Parathyroid adenoma (tissue), 2 donors: ENCODE results near the gene PLEK2.

Experiments
- H2AFZ ChIP-seq: fragments of 300-600 bp; sonication (generic); one replicate; pipeline ENCODE4 v1.7.0; 2017; ENCODE audit warnings: antibody characterized with exemption, mild to moderate bottlenecking
- H3K27ac ChIP-seq: fragments of 300-600 bp; sonication (generic); one replicate; pipeline ENCODE4 v1.7.0; 2017
- H3K27me3 ChIP-seq: fragments of 300-600 bp; sonication (generic); one replicate; pipeline ENCODE4 v1.7.0; 2017; ENCODE audit warnings: low read length; ENCODE audit not compliant: control insufficient read depth, insufficient read depth
- H3K36me3 ChIP-seq: fragments of 300-600 bp; sonication (generic); one replicate; pipeline ENCODE4 v1.7.0; 2017; ENCODE audit warnings: low read length; ENCODE audit not compliant: control insufficient read depth, insufficient read depth
- H3K4me1 ChIP-seq: fragments of 300-600 bp; sonication (generic); one replicate; pipeline ENCODE4 v1.7.0; 2017; ENCODE audit warnings: control low read depth
- H3K4me2 ChIP-seq: fragments of 300-600 bp; sonication (generic); one replicate; pipeline ENCODE4 v1.7.0; 2017; ENCODE audit warnings: low read length
- H3K4me3 ChIP-seq: fragments of 300-600 bp; sonication (generic); one replicate; pipeline ENCODE4 v1.7.0; 2017; ENCODE audit warnings: low read depth, low read length
- H3K79me2 ChIP-seq: fragments of 300-600 bp; sonication (generic); one replicate; pipeline ENCODE4 v1.7.0; 2017; ENCODE audit warnings: control low read depth
- H3K9ac ChIP-seq: fragments of 300-600 bp; sonication (generic); one replicate; pipeline ENCODE4 v1.7.0; 2017; ENCODE audit warnings: mild to moderate bottlenecking
- H3K9me3 ChIP-seq: fragments of 300-600 bp; sonication (generic); one replicate; pipeline ENCODE4 v1.7.0; 2017; ENCODE audit warnings: low read length; ENCODE audit not compliant: control insufficient read depth
- TF ChIP-seq, protein P1 (sequence below): fragments of 300-600 bp; sonication (generic); IDR thresholded peaks from one replicate; pipeline ENCODE4 v1.7.0; 2017; ENCODE audit warnings: antibody characterized with exemption, mild to moderate bottlenecking
- donor health status: primary hyperparathyroidism.

The PLEK2 gene

DNA sequence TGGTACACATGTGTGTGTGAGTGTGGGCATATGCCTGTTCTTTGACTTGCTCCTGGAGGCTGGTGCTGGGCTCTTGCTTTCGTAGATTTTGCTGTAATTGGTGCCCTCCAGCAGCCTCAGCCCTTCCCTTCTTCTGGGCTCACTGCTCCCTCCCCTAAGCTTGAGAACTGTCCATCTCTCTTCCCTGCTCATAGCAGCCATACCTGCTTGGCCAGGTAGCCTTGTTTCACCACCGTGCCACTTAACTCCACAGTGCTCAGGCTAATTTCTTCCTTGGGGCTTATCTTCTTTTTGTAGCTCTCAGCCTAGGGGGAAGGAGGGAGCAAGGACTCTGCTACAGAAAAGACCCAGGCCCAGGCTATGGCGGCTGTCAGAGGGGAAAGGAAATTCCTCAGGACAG is 19.8 kb downstream of the PLEK2 start:
- Histone ChIP-seq H3K27me3 (no peaks in the 10 kb centered on the region), H3K4me2 (no peak overlapping the region), H2AFZ (peak overlapping the region; percentile 58), H3K4me1 (peaks cover 19% of the 10 kb centered on the region), H3K9ac (no peak overlapping the region), H3K36me3 (no peaks in the 10 kb centered on the region), H3K4me3 (no peak overlapping the region), H3K27ac (no peak overlapping the region), H3K9me3 (no peaks in the 10 kb centered on the region), H3K79me2 (no peaks in the 10 kb centered on the region)
- TF ChIP-seq, protein P1, sequence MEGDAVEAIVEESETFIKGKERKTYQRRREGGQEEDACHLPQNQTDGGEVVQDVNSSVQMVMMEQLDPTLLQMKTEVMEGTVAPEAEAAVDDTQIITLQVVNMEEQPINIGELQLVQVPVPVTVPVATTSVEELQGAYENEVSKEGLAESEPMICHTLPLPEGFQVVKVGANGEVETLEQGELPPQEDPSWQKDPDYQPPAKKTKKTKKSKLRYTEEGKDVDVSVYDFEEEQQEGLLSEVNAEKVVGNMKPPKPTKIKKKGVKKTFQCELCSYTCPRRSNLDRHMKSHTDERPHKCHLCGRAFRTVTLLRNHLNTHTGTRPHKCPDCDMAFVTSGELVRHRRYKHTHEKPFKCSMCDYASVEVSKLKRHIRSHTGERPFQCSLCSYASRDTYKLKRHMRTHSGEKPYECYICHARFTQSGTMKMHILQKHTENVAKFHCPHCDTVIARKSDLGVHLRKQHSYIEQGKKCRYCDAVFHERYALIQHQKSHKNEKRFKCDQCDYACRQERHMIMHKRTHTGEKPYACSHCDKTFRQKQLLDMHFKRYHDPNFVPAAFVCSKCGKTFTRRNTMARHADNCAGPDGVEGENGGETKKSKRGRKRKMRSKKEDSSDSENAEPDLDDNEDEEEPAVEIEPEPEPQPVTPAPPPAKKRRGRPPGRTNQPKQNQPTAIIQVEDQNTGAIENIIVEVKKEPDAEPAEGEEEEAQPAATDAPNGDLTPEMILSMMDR = no peak

DNA sequence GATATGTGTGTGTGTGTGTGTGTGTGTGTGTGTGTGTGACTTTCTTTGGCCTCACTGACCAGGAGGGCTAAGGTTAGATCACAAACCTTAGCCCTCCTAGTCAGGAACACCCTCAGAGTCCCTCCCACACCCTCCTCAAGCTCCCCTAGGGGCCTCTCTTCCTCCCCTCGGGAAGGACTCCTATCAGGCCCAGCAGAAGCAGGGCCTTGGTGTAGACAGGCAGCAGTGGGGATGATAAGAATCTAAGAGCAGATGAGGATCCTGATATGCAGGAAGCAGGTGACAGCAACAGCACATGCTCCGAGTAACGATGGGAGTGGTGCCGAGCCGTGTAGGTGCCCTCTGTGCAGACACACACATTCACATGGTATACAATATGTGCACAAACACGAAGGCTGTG is 20.7 kb downstream of the PLEK2 start:
- TF ChIP-seq, protein P1 = no peak
- Histone ChIP-seq H3K4me3 (no peak overlapping the region), H3K36me3 (no peaks in the 10 kb centered on the region)

DNA sequence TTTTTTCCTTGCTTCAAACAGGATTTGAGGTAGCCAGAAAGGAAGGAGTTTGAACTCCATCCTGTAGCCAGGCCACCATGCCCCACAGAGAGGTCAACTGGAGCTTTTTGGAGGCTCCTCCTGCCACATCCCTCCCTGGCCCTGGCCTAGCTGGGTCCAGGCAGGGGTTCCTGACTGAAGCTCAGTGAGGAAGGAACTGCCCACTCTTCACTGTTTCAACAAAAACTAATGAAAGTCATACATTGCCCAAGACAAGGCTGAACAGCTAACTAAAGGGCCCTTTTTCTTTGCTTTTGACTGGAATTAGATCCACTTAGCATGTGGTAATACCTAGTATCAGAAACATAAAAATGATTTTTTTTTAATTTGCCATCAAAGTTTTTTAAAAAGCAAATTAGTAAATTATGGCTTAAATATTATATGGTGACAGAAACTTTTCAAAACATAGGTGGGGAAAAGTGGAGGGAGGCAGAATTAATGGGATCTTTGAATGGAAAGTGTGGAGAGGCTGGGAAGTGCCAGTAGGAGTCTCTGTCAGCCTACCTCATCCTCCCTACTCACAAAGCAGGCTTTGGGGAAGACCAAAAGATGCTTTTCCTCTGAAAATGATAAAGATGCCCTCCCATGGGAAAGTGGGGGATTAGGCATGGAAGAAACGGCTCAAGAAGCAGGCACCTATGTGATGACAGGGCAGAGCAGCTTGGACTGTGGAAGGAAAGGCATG is 22.0 kb downstream of the PLEK2 start:
- Histone ChIP-seq H3K9me3 (no peaks in the 10 kb centered on the region), H3K36me3 (no peaks in the 10 kb centered on the region), H2AFZ (no peak overlapping the region), H3K9ac (no peak overlapping the region), H3K79me2 (no peaks in the 10 kb centered on the region), H3K27me3 (no peaks in the 10 kb centered on the region), H3K27ac (no peak overlapping the region), H3K4me1 (peaks cover 19% of the 10 kb centered on the region), H3K4me2 (no peak overlapping the region), H3K4me3 (no peak overlapping the region)
- TF ChIP-seq, protein P1 = no peak

More for the DNA sequence above, 20.7 kb downstream of the PLEK2 start:
- Histone ChIP-seq H2AFZ (peak overlapping the region; percentile 58), H3K9ac (no peak overlapping the region), H3K79me2 (no peaks in the 10 kb centered on the region), H3K4me2 (peak overlapping the region; percentile 4), H3K27me3 (no peaks in the 10 kb centered on the region), H3K4me1 (peaks cover 19% of the 10 kb centered on the region), H3K9me3 (no peaks in the 10 kb centered on the region), H3K27ac (peak overlapping the region; percentile 48)

DNA sequence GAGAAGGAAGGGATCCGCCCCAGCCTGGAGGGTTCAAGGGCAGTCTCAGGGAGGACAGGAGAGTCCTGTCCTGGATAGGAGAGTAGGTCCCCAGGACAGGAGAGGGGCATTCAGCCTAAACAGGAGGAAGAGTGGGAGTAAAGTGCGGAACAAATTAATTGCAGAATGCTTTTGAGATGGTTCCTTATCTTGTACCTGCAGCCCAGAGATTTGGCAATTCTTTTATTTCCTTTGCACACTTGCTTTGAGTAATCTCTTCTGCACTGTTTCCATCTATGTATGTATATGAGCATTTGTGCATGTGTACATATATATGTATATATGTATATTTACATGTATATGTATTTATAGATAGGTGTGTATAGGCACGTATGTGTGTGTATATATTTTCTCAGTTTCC is 22.7 kb downstream of the PLEK2 start:
- Histone ChIP-seq H2AFZ (no peak overlapping the region), H3K9ac (no peak overlapping the region), H3K4me3 (no peak overlapping the region), H3K9me3 (no peaks in the 10 kb centered on the region), H3K4me2 (no peak overlapping the region), H3K79me2 (no peaks in the 10 kb centered on the region), H3K4me1 (peaks cover 19% of the 10 kb centered on the region), H3K36me3 (no peaks in the 10 kb centered on the region), H3K27me3 (no peaks in the 10 kb centered on the region), H3K27ac (no peak overlapping the region)
- TF ChIP-seq, protein P1 = no peak

DNA sequence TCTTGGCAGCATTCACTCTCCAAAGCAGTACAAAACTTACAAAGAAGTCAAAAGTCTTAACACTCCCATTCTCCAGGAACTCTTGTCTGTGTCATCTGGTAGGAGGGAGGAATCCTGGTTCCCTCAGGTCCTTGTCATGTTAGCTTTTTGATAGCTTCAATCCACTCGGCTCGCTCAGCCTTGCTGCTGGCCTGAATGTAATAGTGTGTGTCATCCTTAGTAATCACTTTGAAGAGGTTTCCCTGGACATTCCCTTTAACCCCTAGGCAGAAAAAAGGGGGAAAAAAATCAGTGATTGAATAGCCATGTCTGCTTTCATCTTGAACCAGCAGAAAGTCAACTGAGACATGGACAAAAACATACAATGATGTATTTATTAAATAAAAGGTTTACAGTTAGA is 24.8 kb downstream of the PLEK2 start:
- TF ChIP-seq, protein P1 = no peak
- Histone ChIP-seq H3K27ac (no peak overlapping the region), H3K79me2 (no peaks in the 10 kb centered on the region), H3K27me3 (no peaks in the 10 kb centered on the region), H3K4me1 (peaks cover 14% of the 10 kb centered on the region), H3K4me2 (no peak overlapping the region), H3K9ac (no peak overlapping the region), H3K9me3 (no peaks in the 10 kb centered on the region), H2AFZ (no peak overlapping the region), H3K4me3 (no peak overlapping the region), H3K36me3 (no peaks in the 10 kb centered on the region)
